Sigmoid colon (tissue), 7 donors: ENCODE measurements around the gene RASEF. TPM values are rescaled to one million over a fixed set of nuclear protein-coding genes. Genes with fewer than 3 reads are reported as not detected.

ENCODE experiments used
- DNase-seq: peaks from one replicate; pipeline ENCODE4 v3.0.0-alpha.2; 2019
- H3K27ac ChIP-seq, 4 donors: fragments of 200-600 bp; sonication (generic); one replicate each; pipeline ENCODE4 v1.5.1; 2016 to 2019; ENCODE audit warnings: mild to moderate bottlenecking in 1 of 4
- H3K27me3 ChIP-seq, 3 donors: fragments of 200-600 bp; sonication (generic); one replicate each; pipeline ENCODE4 v1.5.1; 2019; ENCODE audit warnings: mild to moderate bottlenecking in 1 of 3
- H3K36me3 ChIP-seq, 4 donors: fragments of 200-600 bp; sonication (generic); one replicate each; pipeline ENCODE4 v1.5.1; 2016 to 2019
- H3K4me1 ChIP-seq, 4 donors: fragments of 200-600 bp; sonication (generic); one replicate each; pipeline ENCODE4 v1.5.1; 2017 to 2019
- H3K4me3 ChIP-seq, 4 donors: fragments of 200-600 bp; sonication (generic); one replicate each; pipeline ENCODE4 v1.5.1; 2017 to 2019; ENCODE audit warnings: mild to moderate bottlenecking in 2 of 4, moderate library complexity in 1 of 4
- H3K9me3 ChIP-seq, 4 donors: fragments of 200-600 bp in 3 of 4; sonication (generic) in 3 of 4; one replicate each; pipeline versions ENCODE4 v1.5.1 to v1.6.1; 2013 to 2019
- CTCF ChIP-seq, 4 experiments: fragments of 450-650 bp in 3 of 4; fragments of 200-600 bp in 1 of 4; IDR thresholded peaks; one replicate each; pipeline ENCODE4 v1.5.1; 2016 to 2019; ENCODE audit warnings: antibody characterized with exemption in 4 of 4, mild to moderate bottlenecking in 3 of 4, moderate library complexity in 2 of 4
- EP300 ChIP-seq, 4 donors: sonication (generic); formaldehyde crosslinking; IDR thresholded peaks; one replicate each; pipeline ENCODE4 v1.6.1; 2017; ENCODE audit warnings: antibody characterized with exemption in 4 of 4
- POLR2A ChIP-seq, 2 donors: fragments of 450-650 bp; IDR thresholded peaks; one replicate each; pipeline ENCODE4 v1.6.1; 2016; ENCODE audit warnings: antibody characterized with exemption in 2 of 2, mild to moderate bottlenecking in 2 of 2, moderate library complexity in 2 of 2
- POLR2AphosphoS5 ChIP-seq, 4 donors: sonication (generic); formaldehyde crosslinking; IDR thresholded peaks; one replicate each; pipeline ENCODE4 v1.6.1; 2017; ENCODE audit warnings: antibody characterized with exemption in 4 of 4
- WGBS, 2 donors: extraction: QIAGEN DNeasy Blood & Tissue Kit; methylation state at CpG; one replicate each; pipeline ENCODE4 v1.1.7; 2013; 5-methylcytosine and 5-hydroxymethylcytosine counted together
- intact Hi-C: fragments of 100-400 bp; cut with DNase I; formaldehyde crosslinking; loops from one replicate; pipeline ENCODE4 v1.15.1; 2023
- polyA plus RNA-seq, 3 donors: library from polyadenylated mRNA; stranded (reverse); fragments of 200-250 nt; gene quantifications; one replicate each; pipeline ENCODE4 v1.2.3, GENCODE V29; 2013
- total RNA-seq, 4 donors: library from RNA; depleted of rRNA; stranded (reverse); fragments of >200 nt; gene quantifications; one replicate each; pipeline ENCODE4 v1.1.0, GENCODE V29; 2016
- donor health status: healthy with polysubstance abuse.
- donor health status: Bipolar disorder and iron deficiency.
- donor health status: healthy.

The RASEF gene
- total and polyA plus RNA-seq, 7 donors: 0.16 to 24.0 (median 1.1) TPM

GRCh38 chr9:83027153-83027891 lies 35.6 kb downstream of the RASEF start:
- Histone ChIP-seq H3K4me1 (no peaks in the 10 kb centered on the region), H3K9me3 (no peaks in the 10 kb centered on the region), H3K36me3 (no peaks in the 10 kb centered on the region), H3K4me3 (no peak overlapping the region), H3K27ac (no peak overlapping the region), H3K27me3 (peaks cover 0 to 4% (median 0%) of the 10 kb centered on the region in 3 donors)
- intact Hi-C loops: no loop called here
- TF ChIP-seq POLR2AphosphoS5 (IDR thresholded peaks at IDR 0.05) (no peak), EP300 (IDR thresholded peaks at IDR 0.05) (no peak), CTCF (IDR thresholded peaks at IDR 0.05) (no peak), POLR2A (IDR thresholded peaks at IDR 0.05) (no peak)
- WGBS, 2 donors: 78 to 88% methylated on average over 5 of the region's 5 CpGs
- DNase-seq: no peak

DNA sequence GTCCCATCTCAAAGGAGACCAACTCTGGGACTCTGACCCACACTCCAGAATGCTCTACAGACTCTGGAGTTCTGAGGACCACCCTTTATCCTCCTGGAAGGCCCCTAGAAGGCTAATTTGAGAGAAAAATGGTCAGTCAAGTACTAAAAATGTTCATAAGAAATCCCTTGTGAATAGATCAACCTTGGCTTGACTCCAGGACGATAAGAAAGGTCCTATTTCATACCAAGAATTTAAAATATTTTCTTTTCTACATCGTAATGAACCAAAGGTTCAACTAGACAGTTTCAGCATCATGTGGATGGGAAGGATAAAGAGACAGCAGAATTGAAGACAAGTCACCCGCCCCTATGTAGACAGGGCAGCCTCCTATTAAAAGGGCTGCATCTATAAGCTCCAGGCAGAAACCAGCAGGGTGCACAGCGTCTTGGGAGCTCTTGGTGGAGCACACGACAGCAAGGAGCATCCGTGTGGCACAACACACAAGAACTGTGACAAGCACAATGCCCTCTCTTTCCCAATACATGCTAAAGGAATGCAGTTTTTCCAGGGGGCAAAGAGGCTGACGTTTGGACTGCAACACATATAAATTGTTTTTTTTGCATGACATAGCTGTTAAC lies 38.3 kb downstream of the RASEF start:
- H3K36me3 ChIP-seq: no peaks in the 10 kb centered on the region
- no peak for TF ChIP-seq EP300 (IDR thresholded peaks at IDR 0.05)
- TF ChIP-seq POLR2A (IDR thresholded peaks at IDR 0.05): no peak
- TF ChIP-seq CTCF (IDR thresholded peaks at IDR 0.05): no peak
- TF ChIP-seq POLR2AphosphoS5 (IDR thresholded peaks at IDR 0.05): no peak
- intact Hi-C loops: no loop called here
- H3K27me3 ChIP-seq: no peaks in the 10 kb centered on the region
- H3K4me1 ChIP-seq: no peaks in the 10 kb centered on the region
- H3K4me3 ChIP-seq: no peak overlapping the region
- WGBS, 2 donors: 75 to 85% methylated on average over 7 of the region's 7 CpGs
- H3K9me3 ChIP-seq: no peaks in the 10 kb centered on the region
- H3K27ac ChIP-seq: no peak overlapping the region
- DNase-seq: no peak

GRCh38 chr9:83023151-83023550 lies 39.8 kb downstream of the RASEF start:
- intact Hi-C loops: no loop called here
- Histone ChIP-seq H3K4me1 (no peaks in the 10 kb centered on the region), H3K27ac (no peak overlapping the region), H3K36me3 (no peaks in the 10 kb centered on the region), H3K4me3 (no peak overlapping the region), H3K27me3 (no peaks in the 10 kb centered on the region), H3K9me3 (no peaks in the 10 kb centered on the region)
- WGBS, 2 donors: 86 to 89% methylated on average over 1 of the region's 1 CpG
- TF ChIP-seq CTCF (IDR thresholded peaks at IDR 0.05): no peak
- TF ChIP-seq POLR2A (IDR thresholded peaks at IDR 0.05): no peak
- no peak for TF ChIP-seq POLR2AphosphoS5 (IDR thresholded peaks at IDR 0.05)
- no peak for TF ChIP-seq EP300 (IDR thresholded peaks at IDR 0.05)
- DNase-seq: no peak

GRCh38 chr9:83020864-83021263 lies 42.1 kb downstream of the RASEF start:
- DNase-seq: no peak
- H3K4me1 ChIP-seq: no peaks in the 10 kb centered on the region
- WGBS, 2 donors: 79 to 86% methylated on average over 2 of the region's 2 CpGs
- peaks cover 0 to 2% (median 0%) of the 10 kb centered on the region in 4 donors for H3K9me3 ChIP-seq
- intact Hi-C loops: no loop called here
- TF ChIP-seq POLR2A (IDR thresholded peaks at IDR 0.05) (no peak), POLR2AphosphoS5 (IDR thresholded peaks at IDR 0.05) (no peak), CTCF (IDR thresholded peaks at IDR 0.05) (no peak), EP300 (IDR thresholded peaks at IDR 0.05) (no peak)
- no peak overlapping the region for H3K27ac ChIP-seq
- H3K36me3 ChIP-seq: no peaks in the 10 kb centered on the region
- no peaks in the 10 kb centered on the region for H3K27me3 ChIP-seq
- no peak overlapping the region for H3K4me3 ChIP-seq
